GM23338 (cell line): ENCODE measurements around the gene DAZL. TPM values are rescaled to one million over a fixed set of nuclear protein-coding genes. Genes with fewer than 3 reads are reported as not detected.

ENCODE experiments used
- ATAC-seq: fragments of 200-7000 bp; cut with Tn5 transposase; 3 replicates; pipeline ENCODE4 v1.9.1; 2020
- DNase-seq: peaks from one replicate; pipeline ENCODE4 v3.0.0-alpha.2; 2015; ENCODE audit warnings: low spot score
- H2AFZ ChIP-seq: fragments of 200-600 bp; sonication (generic); 2 replicates; pipeline ENCODE4 v1.8.0; 2016; ENCODE audit warnings: antibody characterized with exemption, mild to moderate bottlenecking, moderate library complexity
- H3F3A ChIP-seq: fragments of 200-600 bp; sonication (generic); replicated peaks from 2 replicates; pipeline ENCODE4 v1.8.0; 2017; ENCODE audit warnings: antibody characterized with exemption, mixed run types, low read depth
- H3K27ac ChIP-seq: fragments of 200-600 bp; sonication (generic); 2 replicates; pipeline ENCODE4 v1.6.1; 2016; ENCODE audit warnings: low read depth
- H3K27me3 ChIP-seq: fragments of 200-600 bp; sonication (generic); 2 replicates; pipeline ENCODE4 v1.8.0; 2016; ENCODE audit warnings: mild to moderate bottlenecking, mixed run types, moderate library complexity; ENCODE audit not compliant: insufficient read depth
- H3K36me3 ChIP-seq: fragments of 200-600 bp; sonication (generic); 2 replicates; pipeline ENCODE4 v1.8.0; 2016; ENCODE audit warnings: mild to moderate bottlenecking; ENCODE audit not compliant: insufficient read depth
- H3K4me1 ChIP-seq: fragments of 200-600 bp; sonication (generic); 2 replicates; pipeline ENCODE4 v1.8.0; 2016; ENCODE audit warnings: mild to moderate bottlenecking, moderate library complexity; ENCODE audit not compliant: insufficient read depth
- H3K4me2 ChIP-seq: fragments of 200-600 bp; sonication (generic); 2 replicates; pipeline ENCODE4 v1.7.1; 2017; ENCODE audit warnings: mixed run types
- H3K4me3 ChIP-seq: fragments of 200-600 bp; sonication (generic); 2 replicates; pipeline ENCODE4 v1.6.1; 2016; ENCODE audit warnings: mixed run types
- H3K79me2 ChIP-seq: fragments of 200-600 bp; sonication (generic); replicated peaks from 2 replicates; pipeline ENCODE4 v1.8.0; 2017; ENCODE audit warnings: mild to moderate bottlenecking; ENCODE audit not compliant: insufficient read depth
- H3K9me2 ChIP-seq: fragments of 200-600 bp; sonication (generic); 2 replicates; pipeline ENCODE4 v1.8.0; 2017; ENCODE audit not compliant: insufficient read depth
- H4K20me1 ChIP-seq: fragments of 200-600 bp; sonication (generic); replicated peaks from 2 replicates; pipeline ENCODE4 v1.8.0; 2017; ENCODE audit warnings: mild to moderate bottlenecking; ENCODE audit not compliant: insufficient read depth
- H3K27ac Mint-ChIP-seq: 2 replicates; pipeline ENCODE4 v1.8.0; 2020; ENCODE audit warnings: inconsistent platforms, mild to moderate bottlenecking, moderate library complexity, mixed read lengths
- H3K27me3 Mint-ChIP-seq: 3 replicates; pipeline ENCODE4 v1.8.0; 2022; ENCODE audit warnings: low read depth, mild to moderate bottlenecking, moderate library complexity, mixed read lengths, inconsistent platforms; ENCODE audit not compliant: insufficient read depth, poor library complexity
- H3K36me3 Mint-ChIP-seq: 3 replicates; pipeline ENCODE4 v1.8.0; 2021; ENCODE audit warnings: low read depth, mild to moderate bottlenecking, inconsistent platforms, moderate library complexity, mixed read lengths
- H3K4me1 Mint-ChIP-seq: 3 replicates; pipeline ENCODE4 v1.8.0; 2020; ENCODE audit warnings: mild to moderate bottlenecking, inconsistent platforms, mixed read lengths
- H3K4me3 Mint-ChIP-seq: 3 replicates; pipeline ENCODE4 v1.8.0; 2021; ENCODE audit warnings: moderate library complexity, mild to moderate bottlenecking, inconsistent platforms, mixed read lengths
- H3K9me3 Mint-ChIP-seq: 3 replicates; pipeline ENCODE4 v1.8.0; 2020; ENCODE audit warnings: moderate library complexity, mild to moderate bottlenecking, inconsistent platforms, mixed read lengths
- CREB1 ChIP-seq: fragments of 250-450 bp; sonication (Bioruptor Pico); IDR thresholded peaks from 2 replicates; pipeline ENCODE4 v1.5.0; 2020; ENCODE audit warnings: low read depth, mild to moderate bottlenecking, moderate library complexity
- EZH2 ChIP-seq: fragments of 200-600 bp; sonication (generic); IDR thresholded peaks from one replicate; pipeline ENCODE4 v1.8.0; 2017; ENCODE audit warnings: antibody characterized with exemption, mild to moderate bottlenecking, low read depth; ENCODE audit not compliant: unreplicated experiment
- EZH2phosphoT487 ChIP-seq: fragments of 200-600 bp; sonication (generic); IDR thresholded peaks from one replicate; pipeline ENCODE4 v1.8.1; 2018; ENCODE audit warnings: antibody characterized with exemption; ENCODE audit not compliant: unreplicated experiment
- JUNB ChIP-seq: IDR thresholded peaks from one replicate; pipeline ENCODE4 v1.6.1; 2016; ENCODE audit warnings: antibody characterized with exemption; ENCODE audit not compliant: unreplicated experiment
- NANOG ChIP-seq: IDR thresholded peaks from 2 replicates; pipeline ENCODE4 v1.6.1; 2016; ENCODE audit warnings: antibody characterized with exemption, borderline replicate concordance
- POLR2AphosphoS5 ChIP-seq: IDR thresholded peaks from 2 replicates; pipeline ENCODE4 v1.6.1; 2016; ENCODE audit warnings: antibody characterized with exemption, low read depth
- STAT1 ChIP-seq: IDR thresholded peaks from one replicate; pipeline ENCODE4 v1.6.1; 2016; ENCODE audit warnings: antibody characterized with exemption; ENCODE audit not compliant: unreplicated experiment
- ZNF114 ChIP-seq: fragments of 250-450 bp; sonication (Bioruptor Pico); IDR thresholded peaks from 2 replicates; pipeline ENCODE4 v1.5.0; 2020; ENCODE audit warnings: mild to moderate bottlenecking, moderate library complexity
- ZNF331 ChIP-seq: fragments of 250-450 bp; sonication (Bioruptor Pico); IDR thresholded peaks from 2 replicates; pipeline ENCODE4 v1.5.0; 2020; ENCODE audit warnings: low read depth, mild to moderate bottlenecking, moderate library complexity
- polyA plus RNA-seq: library from polyadenylated mRNA; unstranded; fragments of >200 nt; fragmentation: Nextera tagmentation; extraction: Ambion mirVana; gene quantifications from 2 replicates; pipeline ENCODE4 v1.2.1, GENCODE V29; 2016
- total RNA-seq: library from RNA; depleted of rRNA; stranded (reverse); fragments of >200 nt; shearing (Covaris generic); gene quantifications from 2 replicates; pipeline ENCODE4 v1.2.3, GENCODE V29; 2014
- TF ChIP-seq, protein P1 (sequence below), 2 experiments: fragments of 200-600 bp in 1 of 2; sonication (generic) in 1 of 2; conservative IDR thresholded peaks; 2 replicates each; pipeline versions ENCODE4 v1.5.1 to v1.6.1; 2016 to 2017; ENCODE audit warnings: antibody characterized with exemption in 2 of 2, low read depth in 2 of 2, mild to moderate bottlenecking in 2 of 2, moderate library complexity in 1 of 2
- TF ChIP-seq, protein P2 (sequence below): fragments of 250-450 bp; sonication (Bioruptor Pico); IDR thresholded peaks from 2 replicates; pipeline ENCODE4 v1.5.0; 2020; ENCODE audit warnings: mild to moderate bottlenecking, moderate library complexity
- TF ChIP-seq, protein P3 (sequence below): IDR thresholded peaks from one replicate; pipeline ENCODE4 v1.6.1; 2018; ENCODE audit warnings: antibody characterized with exemption; ENCODE audit not compliant: unreplicated experiment
- TF ChIP-seq, protein P4 (sequence below): IDR thresholded peaks from 2 replicates; pipeline ENCODE4 v1.6.1; 2016; ENCODE audit warnings: antibody characterized with exemption

DAZL gene
- total and polyA plus RNA-seq, 2 experiments from 2014 or later = 3.2 to 5.3 TPM

DNA sequence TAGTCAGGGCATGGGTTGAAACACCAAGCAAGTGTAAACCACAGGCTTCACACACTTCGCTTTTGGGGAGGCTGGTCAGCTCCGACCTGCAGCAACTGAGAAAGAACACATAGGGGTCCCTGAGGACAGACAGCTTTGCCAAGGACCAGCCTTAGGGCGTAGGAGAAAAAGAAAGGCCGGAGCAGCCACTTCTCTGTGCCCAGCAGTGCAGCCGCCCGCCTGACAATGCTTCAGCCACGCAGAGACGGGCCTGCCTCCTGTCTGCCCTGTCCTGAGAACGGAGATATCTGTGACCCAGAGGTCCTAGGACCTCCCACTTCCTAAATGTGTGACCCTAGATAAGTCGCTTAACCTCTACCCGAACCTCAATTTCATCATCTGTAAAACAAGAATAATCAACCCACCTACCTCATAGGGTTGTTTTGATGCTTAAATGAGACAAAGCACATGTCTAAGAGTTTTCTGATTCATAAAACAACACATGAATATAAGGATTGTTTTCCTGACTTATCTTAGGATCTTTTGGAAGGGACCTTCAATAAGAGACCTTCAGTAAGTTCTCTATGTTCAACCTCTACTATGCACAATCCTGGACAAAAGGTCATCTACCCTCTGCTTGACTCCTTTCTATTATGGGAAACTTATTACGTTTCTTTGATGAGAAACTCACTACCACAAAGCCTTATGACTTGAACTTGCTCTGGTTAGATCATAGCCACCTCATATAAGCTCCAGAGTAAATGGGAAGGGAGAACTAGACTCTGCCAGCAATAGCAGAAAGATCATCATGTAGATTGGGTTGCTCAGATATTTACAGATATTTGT is 58.8 kb downstream of the DAZL start:
- H3K27me3 Mint-ChIP-seq = peaks cover 3% of the 10 kb centered on the region
- H3K4me3 Mint-ChIP-seq = no peak overlapping the region
- no peaks in the 10 kb centered on the region for H3K27me3 ChIP-seq
- H3K4me1 ChIP-seq = peaks cover 9% of the 10 kb centered on the region; the same call in 1 of the 2 replicates
- H3K4me2 ChIP-seq = no peak overlapping the region
- ATAC-seq (no peak), DNase-seq (no peak)
- H4K20me1 ChIP-seq = no peaks in the 10 kb centered on the region
- TF ChIP-seq, protein P1, sequence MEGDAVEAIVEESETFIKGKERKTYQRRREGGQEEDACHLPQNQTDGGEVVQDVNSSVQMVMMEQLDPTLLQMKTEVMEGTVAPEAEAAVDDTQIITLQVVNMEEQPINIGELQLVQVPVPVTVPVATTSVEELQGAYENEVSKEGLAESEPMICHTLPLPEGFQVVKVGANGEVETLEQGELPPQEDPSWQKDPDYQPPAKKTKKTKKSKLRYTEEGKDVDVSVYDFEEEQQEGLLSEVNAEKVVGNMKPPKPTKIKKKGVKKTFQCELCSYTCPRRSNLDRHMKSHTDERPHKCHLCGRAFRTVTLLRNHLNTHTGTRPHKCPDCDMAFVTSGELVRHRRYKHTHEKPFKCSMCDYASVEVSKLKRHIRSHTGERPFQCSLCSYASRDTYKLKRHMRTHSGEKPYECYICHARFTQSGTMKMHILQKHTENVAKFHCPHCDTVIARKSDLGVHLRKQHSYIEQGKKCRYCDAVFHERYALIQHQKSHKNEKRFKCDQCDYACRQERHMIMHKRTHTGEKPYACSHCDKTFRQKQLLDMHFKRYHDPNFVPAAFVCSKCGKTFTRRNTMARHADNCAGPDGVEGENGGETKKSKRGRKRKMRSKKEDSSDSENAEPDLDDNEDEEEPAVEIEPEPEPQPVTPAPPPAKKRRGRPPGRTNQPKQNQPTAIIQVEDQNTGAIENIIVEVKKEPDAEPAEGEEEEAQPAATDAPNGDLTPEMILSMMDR (conservative IDR thresholded peaks at IDR 0.05; ENCODE audit: low read depth in 2 of 2) = no peak
- no peak for TF ChIP-seq POLR2AphosphoS5
- TF ChIP-seq, protein P2, sequence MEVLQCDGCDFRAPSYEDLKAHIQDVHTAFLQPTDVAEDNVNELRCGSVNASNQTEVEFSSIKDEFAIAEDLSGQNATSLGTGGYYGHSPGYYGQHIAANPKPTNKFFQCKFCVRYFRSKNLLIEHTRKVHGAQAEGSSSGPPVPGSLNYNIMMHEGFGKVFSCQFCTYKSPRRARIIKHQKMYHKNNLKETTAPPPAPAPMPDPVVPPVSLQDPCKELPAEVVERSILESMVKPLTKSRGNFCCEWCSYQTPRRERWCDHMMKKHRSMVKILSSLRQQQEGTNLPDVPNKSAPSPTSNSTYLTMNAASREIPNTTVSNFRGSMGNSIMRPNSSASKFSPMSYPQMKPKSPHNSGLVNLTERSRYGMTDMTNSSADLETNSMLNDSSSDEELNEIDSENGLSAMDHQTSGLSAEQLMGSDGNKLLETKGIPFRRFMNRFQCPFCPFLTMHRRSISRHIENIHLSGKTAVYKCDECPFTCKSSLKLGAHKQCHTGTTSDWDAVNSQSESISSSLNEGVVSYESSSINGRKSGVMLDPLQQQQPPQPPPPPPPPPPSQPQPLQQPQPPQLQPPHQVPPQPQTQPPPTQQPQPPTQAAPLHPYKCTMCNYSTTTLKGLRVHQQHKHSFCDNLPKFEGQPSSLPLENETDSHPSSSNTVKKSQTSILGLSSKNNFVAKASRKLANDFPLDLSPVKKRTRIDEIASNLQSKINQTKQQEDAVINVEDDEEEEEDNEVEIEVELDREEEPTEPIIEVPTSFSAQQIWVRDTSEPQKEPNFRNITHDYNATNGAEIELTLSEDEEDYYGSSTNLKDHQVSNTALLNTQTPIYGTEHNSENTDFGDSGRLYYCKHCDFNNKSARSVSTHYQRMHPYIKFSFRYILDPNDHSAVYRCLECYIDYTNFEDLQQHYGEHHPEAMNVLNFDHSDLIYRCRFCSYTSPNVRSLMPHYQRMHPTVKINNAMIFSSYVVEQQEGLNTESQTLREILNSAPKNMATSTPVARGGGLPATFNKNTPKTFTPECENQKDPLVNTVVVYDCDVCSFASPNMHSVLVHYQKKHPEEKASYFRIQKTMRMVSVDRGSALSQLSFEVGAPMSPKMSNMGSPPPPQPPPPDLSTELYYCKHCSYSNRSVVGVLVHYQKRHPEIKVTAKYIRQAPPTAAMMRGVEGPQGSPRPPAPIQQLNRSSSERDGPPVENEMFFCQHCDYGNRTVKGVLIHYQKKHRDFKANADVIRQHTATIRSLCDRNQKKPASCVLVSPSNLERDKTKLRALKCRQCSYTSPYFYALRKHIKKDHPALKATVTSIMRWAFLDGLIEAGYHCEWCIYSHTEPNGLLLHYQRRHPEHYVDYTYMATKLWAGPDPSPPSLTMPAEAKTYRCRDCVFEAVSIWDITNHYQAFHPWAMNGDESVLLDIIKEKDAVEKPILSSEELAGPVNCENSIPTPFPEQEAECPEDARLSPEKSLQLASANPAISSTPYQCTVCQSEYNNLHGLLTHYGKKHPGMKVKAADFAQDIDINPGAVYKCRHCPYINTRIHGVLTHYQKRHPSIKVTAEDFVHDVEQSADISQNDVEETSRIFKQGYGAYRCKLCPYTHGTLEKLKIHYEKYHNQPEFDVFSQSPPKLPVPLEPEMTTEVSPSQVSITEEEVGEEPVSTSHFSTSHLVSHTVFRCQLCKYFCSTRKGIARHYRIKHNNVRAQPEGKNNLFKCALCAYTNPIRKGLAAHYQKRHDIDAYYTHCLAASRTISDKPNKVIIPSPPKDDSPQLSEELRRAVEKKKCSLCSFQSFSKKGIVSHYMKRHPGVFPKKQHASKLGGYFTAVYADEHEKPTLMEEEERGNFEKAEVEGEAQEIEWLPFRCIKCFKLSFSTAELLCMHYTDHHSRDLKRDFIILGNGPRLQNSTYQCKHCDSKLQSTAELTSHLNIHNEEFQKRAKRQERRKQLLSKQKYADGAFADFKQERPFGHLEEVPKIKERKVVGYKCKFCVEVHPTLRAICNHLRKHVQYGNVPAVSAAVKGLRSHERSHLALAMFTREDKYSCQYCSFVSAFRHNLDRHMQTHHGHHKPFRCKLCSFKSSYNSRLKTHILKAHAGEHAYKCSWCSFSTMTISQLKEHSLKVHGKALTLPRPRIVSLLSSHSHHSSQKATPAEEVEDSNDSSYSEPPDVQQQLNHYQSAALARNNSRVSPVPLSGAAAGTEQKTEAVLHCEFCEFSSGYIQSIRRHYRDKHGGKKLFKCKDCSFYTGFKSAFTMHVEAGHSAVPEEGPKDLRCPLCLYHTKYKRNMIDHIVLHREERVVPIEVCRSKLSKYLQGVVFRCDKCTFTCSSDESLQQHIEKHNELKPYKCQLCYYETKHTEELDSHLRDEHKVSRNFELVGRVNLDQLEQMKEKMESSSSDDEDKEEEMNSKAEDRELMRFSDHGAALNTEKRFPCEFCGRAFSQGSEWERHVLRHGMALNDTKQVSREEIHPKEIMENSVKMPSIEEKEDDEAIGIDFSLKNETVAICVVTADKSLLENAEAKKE (CRISPR knock-in tag) = no peak
- TF ChIP-seq, protein P3, sequence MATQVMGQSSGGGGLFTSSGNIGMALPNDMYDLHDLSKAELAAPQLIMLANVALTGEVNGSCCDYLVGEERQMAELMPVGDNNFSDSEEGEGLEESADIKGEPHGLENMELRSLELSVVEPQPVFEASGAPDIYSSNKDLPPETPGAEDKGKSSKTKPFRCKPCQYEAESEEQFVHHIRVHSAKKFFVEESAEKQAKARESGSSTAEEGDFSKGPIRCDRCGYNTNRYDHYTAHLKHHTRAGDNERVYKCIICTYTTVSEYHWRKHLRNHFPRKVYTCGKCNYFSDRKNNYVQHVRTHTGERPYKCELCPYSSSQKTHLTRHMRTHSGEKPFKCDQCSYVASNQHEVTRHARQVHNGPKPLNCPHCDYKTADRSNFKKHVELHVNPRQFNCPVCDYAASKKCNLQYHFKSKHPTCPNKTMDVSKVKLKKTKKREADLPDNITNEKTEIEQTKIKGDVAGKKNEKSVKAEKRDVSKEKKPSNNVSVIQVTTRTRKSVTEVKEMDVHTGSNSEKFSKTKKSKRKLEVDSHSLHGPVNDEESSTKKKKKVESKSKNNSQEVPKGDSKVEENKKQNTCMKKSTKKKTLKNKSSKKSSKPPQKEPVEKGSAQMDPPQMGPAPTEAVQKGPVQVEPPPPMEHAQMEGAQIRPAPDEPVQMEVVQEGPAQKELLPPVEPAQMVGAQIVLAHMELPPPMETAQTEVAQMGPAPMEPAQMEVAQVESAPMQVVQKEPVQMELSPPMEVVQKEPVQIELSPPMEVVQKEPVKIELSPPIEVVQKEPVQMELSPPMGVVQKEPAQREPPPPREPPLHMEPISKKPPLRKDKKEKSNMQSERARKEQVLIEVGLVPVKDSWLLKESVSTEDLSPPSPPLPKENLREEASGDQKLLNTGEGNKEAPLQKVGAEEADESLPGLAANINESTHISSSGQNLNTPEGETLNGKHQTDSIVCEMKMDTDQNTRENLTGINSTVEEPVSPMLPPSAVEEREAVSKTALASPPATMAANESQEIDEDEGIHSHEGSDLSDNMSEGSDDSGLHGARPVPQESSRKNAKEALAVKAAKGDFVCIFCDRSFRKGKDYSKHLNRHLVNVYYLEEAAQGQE = no peak
- TF ChIP-seq, protein P4, sequence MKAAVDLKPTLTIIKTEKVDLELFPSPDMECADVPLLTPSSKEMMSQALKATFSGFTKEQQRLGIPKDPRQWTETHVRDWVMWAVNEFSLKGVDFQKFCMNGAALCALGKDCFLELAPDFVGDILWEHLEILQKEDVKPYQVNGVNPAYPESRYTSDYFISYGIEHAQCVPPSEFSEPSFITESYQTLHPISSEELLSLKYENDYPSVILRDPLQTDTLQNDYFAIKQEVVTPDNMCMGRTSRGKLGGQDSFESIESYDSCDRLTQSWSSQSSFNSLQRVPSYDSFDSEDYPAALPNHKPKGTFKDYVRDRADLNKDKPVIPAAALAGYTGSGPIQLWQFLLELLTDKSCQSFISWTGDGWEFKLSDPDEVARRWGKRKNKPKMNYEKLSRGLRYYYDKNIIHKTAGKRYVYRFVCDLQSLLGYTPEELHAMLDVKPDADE = no peak
- TF ChIP-seq ZNF114 = no peak
- no peak for TF ChIP-seq STAT1
- no peak for TF ChIP-seq CREB1 (CRISPR knock-in tag)
- no peak for TF ChIP-seq ZNF331 (CRISPR knock-in tag)
- no peak for TF ChIP-seq NANOG
- no peak for TF ChIP-seq EZH2
- no peak for TF ChIP-seq EZH2phosphoT487
- TF ChIP-seq JUNB = no peak
- H3F3A ChIP-seq = no peaks in the 10 kb centered on the region
- H3K4me1 Mint-ChIP-seq = peaks cover 11% of the 10 kb centered on the region; the same call in 2 of the 3 replicates
- no peak overlapping the region; the same call in 1 of the 2 replicates for H2AFZ ChIP-seq
- H3K4me3 ChIP-seq = no peak overlapping the region
- H3K36me3 Mint-ChIP-seq = no peaks in the 10 kb centered on the region; the same call in 2 of the 3 replicates
- H3K36me3 ChIP-seq = no peaks in the 10 kb centered on the region
- no peaks in the 10 kb centered on the region for H3K9me3 Mint-ChIP-seq
- H3K9me2 ChIP-seq = no peaks in the 10 kb centered on the region
- no peaks in the 10 kb centered on the region for H3K79me2 ChIP-seq
- no peak overlapping the region for H3K27ac ChIP-seq
- H3K27ac Mint-ChIP-seq = no peak overlapping the region
